ENCODE results near the gene MTA2. TPM values are rescaled to one million over a fixed set of nuclear protein-coding genes. Genes with fewer than 3 reads are reported as not detected.
"Not testable (repeated sequence)": the region's sequence is repeated elsewhere in the genome, so short reads cannot be mapped to it uniquely, and the experiment has no call there.

Gene MTA2
- 100 to 1,000 TPM; 142 to 198 TPM for total RNA-seq

DNA sequence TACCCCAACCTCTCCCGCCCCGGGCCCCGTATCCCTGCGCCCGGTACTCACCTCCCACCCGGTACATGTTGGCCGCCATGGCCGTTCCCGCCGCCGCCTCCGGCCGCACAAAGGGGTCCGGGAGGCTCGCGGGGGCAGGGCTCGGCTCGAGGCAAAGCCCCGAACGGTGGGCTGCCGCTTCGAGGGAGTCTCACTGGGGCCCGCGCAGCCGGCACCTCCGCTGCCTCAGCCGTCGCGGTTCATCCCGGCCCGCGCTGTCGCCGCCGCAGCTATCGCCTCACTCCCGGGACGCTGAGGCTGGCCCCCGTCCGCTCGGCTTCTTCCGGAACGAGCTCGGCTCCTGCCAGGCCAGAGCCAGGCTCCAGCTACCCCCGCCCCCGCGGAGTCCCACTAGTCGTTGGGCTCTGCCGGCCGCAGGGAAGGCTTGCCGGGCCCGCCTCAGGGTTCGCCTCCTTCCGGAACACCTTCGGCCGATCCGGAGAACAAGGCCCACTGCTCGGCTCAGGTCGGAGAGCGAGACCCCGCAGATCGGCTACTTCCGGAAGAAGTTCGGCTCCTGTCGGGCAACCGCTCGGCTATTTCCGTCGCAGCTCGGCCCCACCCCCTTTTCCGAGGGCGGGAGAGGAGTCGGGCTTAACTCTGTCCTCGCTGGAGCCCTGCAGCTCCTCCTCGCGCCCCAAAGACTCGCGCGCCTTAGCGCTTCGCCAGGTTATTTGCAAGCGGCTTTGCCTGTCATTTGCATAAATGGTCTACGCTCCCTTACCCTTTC, at the start of gene MTA2:
Gene MTA2, minus strand, starts transcription at position 494 of the 769 bp plus-strand sequence. Its CDS starts 415 bp downstream, at position 79.
- H3K4me1 Mint-ChIP-seq, result peaks cover 37% of the 10 kb centered on the region
- no peaks in the 10 kb centered on the region for H3K27me3 Mint-ChIP-seq
- peak within 1 kb of the TSS; percentile 90 for H3K4me3 Mint-ChIP-seq
- H3K9me3 Mint-ChIP-seq, result no peaks in the 10 kb centered on the region
- peaks cover 91% of the 10 kb centered on the region for H3K36me3 Mint-ChIP-seq (ENCODE audit: low read depth)
- ATAC-seq (replicated peaks), result peak; percentile 82
- H3K27ac Mint-ChIP-seq, result peak within 1 kb of the TSS; percentile 86

DNA sequence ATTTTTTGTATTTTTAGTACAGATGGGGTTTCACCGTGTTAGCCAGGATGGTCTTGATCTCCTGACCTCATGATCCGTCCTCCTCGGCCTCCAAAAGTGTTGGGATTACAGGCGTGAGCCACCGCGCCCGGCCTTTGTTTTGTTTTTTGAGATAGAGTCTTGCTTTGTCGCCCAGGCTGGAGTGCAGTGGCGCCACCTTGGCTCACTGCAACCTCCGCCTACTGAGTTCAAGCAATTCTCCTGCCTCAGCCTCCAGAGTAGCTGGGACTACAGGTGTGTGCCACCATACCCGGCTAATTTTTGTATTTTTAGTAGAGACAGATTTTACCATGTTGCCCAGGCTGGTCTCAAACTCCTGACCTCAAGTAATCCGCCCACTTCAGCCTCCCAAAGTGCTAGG, 48.6 kb upstream of the MTA2 start:
- Mint-ChIP-seq H3K36me3 (ENCODE audit: low read depth) (peaks cover 36% of the 10 kb centered on the region), H3K4me1 (peaks cover 11% of the 10 kb centered on the region)
- H3K27me3 Mint-ChIP-seq; H3K27ac Mint-ChIP-seq; ATAC-seq (replicated peaks); H3K9me3 Mint-ChIP-seq; H3K4me3 Mint-ChIP-seq: not testable (repeated sequence)

DNA sequence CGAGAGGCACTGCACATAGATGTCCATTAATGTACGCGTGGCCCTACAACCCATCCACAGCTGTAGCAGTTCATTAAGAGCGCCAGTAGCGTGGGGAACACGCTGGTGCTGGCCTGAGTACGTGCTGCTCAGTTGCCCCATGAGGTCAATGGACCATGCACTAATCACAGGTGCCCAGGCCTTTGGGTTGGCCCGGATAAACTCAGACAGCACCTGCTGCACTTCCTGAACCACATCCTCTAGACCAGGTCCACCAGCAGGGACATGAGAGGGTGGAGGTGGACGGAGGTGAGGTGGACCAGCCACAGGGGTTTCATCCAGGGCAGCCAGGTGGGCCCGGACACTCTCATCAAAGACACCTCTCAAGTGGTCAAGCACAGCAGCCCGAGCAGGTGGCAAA, 47.8 kb upstream of the MTA2 start:
- Mint-ChIP-seq H3K36me3 (ENCODE audit: low read depth) (peaks cover 44% of the 10 kb centered on the region), H3K4me3 (no peak overlapping the region), H3K27me3 (no peaks in the 10 kb centered on the region)

DNA sequence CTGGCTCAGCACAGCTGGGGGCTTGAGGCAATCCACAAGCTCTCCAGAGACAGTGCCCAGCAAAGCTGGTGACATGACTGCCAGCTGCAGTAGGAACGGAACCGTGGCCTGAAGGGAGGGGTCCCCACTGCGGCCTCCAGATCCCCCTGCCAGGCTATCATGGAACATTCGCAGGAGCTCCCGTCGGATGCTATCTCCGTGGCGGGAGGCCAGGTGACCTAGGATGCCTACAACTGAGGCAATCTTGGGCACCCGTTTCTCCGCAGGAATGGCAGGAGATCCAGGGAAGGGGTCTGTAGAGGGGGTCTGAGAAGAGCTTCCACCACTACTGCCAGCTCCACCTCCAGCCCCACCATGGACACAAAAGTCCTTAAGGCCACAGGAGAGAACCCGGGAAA, 47.3 kb upstream of the MTA2 start:
- ATAC-seq (replicated peaks), result no peak
- H3K36me3 Mint-ChIP-seq (ENCODE audit: low read depth), result peaks cover 49% of the 10 kb centered on the region
- H3K9me3 Mint-ChIP-seq, result no peaks in the 10 kb centered on the region

More for the DNA sequence above, 47.8 kb upstream of the MTA2 start:
- ATAC-seq (replicated peaks), result no peak
- H3K4me1 Mint-ChIP-seq, result peaks cover 11% of the 10 kb centered on the region
- no peak overlapping the region for H3K27ac Mint-ChIP-seq
- H3K9me3 Mint-ChIP-seq, result no peaks in the 10 kb centered on the region

DNA sequence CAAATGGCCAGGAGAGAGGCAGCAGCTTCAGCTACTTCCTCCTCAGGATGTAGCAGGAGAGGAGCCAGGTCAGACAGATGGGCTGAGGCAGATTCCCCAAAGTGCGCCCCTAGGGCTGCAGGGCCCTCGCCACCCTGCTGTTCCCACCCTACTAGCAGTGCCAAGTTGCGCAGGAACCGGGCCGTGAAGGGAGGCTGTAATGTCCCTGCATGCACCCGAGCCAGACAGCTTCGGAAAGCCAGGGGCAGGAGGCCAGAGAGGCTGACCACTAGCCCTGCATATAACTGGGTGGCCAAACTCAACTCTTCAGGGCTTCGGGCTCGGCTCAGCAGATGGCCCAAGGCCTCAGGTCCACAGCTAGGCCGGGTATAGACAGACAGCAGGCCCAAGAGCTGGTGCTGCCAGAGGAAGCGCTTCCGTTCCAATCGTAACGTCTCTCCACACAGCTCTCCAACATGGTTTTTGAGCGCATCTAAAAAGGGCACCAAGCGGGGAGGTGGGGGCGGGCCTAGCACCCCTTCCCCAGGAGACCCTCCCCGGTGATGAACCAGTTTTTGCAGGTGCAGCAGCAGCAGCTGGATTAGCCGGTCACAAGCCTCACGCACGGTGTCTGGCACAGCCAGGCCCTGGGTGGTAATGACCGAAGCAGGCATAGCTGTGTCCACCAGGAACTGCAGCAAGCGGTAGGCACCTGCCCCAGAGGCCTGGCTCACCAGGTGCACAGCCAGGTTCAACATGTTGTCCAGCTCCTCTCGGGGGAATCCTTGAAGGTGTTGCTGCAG, 46.7 kb upstream of the MTA2 start:
- Mint-ChIP-seq H3K27ac (no peak overlapping the region), H3K36me3 (ENCODE audit: low read depth) (peaks cover 51% of the 10 kb centered on the region), H3K4me1 (peaks cover 7% of the 10 kb centered on the region), H3K4me3 (no peak overlapping the region), H3K9me3 (no peaks in the 10 kb centered on the region), H3K27me3 (no peaks in the 10 kb centered on the region)
- ATAC-seq (replicated peaks), result no peak

More for the DNA sequence above, 47.3 kb upstream of the MTA2 start:
- H3K27me3 Mint-ChIP-seq, result no peaks in the 10 kb centered on the region
- no peak overlapping the region for H3K27ac Mint-ChIP-seq
- H3K4me3 Mint-ChIP-seq, result no peak overlapping the region
- peaks cover 11% of the 10 kb centered on the region for H3K4me1 Mint-ChIP-seq

DNA sequence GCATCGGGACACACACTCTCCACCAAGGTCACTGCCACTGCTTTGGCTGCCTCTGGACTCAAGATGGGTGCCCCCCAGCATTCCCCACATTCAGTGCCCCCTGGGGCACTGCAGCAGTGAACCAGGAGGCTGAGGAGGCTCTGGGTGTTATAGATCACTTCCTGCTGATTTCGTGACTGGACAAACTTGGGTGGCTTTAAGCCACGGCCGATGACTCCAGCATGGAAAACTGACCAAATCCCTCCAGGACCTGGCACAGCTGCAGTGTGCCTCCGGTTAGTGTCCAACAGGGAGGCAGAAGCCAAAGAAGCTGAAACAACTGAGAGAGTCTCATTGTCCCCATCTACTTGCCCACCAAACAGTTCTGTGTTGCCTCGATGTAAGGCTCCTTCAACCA, 45.9 kb upstream of the MTA2 start:
- peaks cover 6% of the 10 kb centered on the region for H3K4me1 Mint-ChIP-seq
- no peak overlapping the region for H3K27ac Mint-ChIP-seq
- no peak for ATAC-seq (replicated peaks)
- H3K27me3 Mint-ChIP-seq, result no peaks in the 10 kb centered on the region
- H3K9me3 Mint-ChIP-seq, result no peaks in the 10 kb centered on the region
- peak overlapping the region; percentile 100 for H3K4me3 Mint-ChIP-seq
- H3K36me3 Mint-ChIP-seq (ENCODE audit: low read depth), result peaks cover 57% of the 10 kb centered on the region

DNA sequence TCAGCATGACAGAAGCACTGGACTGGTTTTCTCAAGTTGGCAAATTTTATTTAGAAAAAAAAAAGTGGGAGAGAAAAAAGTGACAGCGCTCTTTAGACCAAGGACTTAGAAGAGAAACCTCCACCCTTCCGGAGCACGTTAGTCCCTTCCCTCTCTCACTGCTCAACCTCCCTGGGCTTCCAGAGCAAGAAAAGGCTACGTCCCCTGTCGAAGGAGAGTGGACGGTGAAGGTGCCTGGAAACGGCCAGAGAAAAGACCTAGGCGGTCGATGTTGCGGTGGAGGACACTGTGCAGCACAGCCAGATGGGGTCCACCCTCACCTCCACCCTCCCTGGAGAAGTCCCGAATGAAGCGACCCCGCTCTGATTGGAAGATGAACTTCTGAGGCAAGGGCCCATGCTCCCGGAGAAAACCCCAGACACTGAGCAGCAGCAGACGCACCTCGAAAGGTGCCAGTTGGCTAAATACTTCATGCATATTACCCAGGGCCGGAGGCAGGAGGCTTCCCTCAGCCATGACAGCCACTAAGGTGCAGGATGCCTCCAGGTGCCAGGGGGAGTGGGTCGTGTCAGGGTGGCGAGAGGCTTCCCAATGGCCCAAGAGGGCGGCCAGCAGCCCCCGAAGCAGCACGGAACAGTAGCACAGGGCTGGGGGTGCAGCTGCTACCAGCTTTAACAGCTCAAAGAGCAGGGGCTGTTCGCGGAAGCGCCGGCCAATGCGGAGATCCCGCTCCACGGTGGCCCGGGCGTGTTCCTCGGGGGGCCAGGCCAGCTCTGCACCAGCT, 45.4 kb upstream of the MTA2 start:
- ATAC-seq (replicated peaks), result no peak
- Mint-ChIP-seq H3K36me3 (ENCODE audit: low read depth) (peaks cover 54% of the 10 kb centered on the region), H3K27ac (peak overlapping the region; percentile 97), H3K9me3 (no peaks in the 10 kb centered on the region), H3K4me3 (peak overlapping the region; percentile 100), H3K27me3 (no peaks in the 10 kb centered on the region), H3K4me1 (no peaks in the 10 kb centered on the region)

DNA sequence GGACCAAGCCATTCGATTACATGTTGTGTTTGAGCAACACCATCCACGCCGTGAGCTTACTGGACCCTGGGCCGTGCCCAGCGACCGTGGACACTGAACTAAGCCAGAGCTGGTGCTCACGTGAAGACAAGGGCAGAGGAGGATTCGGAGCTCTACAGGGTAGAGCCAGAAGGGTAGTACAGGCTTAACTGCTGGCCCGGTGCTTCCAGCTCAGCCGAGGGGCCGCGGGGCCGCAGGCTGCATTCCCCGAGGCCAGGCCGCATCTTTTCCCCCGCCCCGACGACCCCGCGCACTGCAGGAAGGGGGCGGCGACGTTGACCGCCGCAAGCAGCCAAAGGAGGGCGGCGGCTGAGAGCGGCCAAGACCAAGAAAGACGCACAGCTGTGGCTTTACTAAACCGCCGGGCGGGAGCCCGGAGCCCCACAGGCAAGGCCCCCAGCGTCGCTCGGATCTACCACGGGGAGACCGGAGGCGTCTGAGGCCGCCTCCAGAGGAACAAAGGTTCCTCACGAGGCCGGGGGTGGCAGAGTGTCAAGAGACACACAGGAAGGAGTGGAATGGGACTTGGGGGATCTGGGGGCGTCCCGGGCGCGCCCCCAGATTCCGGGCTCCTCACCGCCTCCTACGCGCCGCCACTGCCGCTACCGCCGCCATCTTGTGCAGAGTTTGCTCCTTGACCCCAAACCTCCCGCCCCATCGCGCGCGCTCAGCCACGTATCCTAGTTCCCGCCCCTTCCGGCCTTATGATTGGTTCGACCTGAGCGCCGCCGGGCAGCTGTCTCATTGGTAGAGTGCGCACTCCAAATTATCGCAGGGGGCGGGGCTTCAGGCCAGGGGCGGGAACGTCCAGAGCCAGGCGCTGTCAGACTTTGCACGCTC, 44.5 kb upstream of the MTA2 start, which contains the start of gene GANAB:
Gene GANAB, minus strand, starts transcription at position 668 of the 879 bp plus-strand sequence. Its CDS starts 14 bp downstream, at position 654.
- ATAC-seq (replicated peaks), result peak; percentile 99
- Mint-ChIP-seq H3K27me3 (no peaks in the 10 kb centered on the region), H3K36me3 (ENCODE audit: low read depth) (peaks cover 54% of the 10 kb centered on the region), H3K9me3 (no peaks in the 10 kb centered on the region), H3K4me1 (no peaks in the 10 kb centered on the region), H3K4me3 (peak within 1 kb of the TSS; percentile 100), H3K27ac (peak within 1 kb of the TSS; percentile 97)

DNA sequence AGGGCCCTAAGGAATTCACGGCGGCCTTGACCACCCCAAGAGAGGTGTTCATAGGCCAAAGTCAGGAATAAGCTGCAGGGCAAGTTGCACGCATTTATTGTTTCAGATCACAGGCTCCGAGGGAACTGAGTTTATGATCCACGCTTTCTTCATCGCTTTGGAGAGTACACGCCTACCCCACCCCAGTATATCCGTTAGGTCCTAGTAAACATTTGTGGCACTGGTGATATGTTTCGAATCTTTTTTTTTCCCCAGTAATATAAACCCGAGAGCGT, 43.9 kb upstream of the MTA2 start:
- Mint-ChIP-seq H3K9me3 (no peaks in the 10 kb centered on the region), H3K27me3 (no peaks in the 10 kb centered on the region), H3K27ac (peak overlapping the region; percentile 97), H3K4me3 (peak overlapping the region; percentile 100), H3K4me1 (peaks cover 5% of the 10 kb centered on the region), H3K36me3 (ENCODE audit: low read depth) (peaks cover 59% of the 10 kb centered on the region)
- peak; percentile 1 for ATAC-seq (replicated peaks)

DNA sequence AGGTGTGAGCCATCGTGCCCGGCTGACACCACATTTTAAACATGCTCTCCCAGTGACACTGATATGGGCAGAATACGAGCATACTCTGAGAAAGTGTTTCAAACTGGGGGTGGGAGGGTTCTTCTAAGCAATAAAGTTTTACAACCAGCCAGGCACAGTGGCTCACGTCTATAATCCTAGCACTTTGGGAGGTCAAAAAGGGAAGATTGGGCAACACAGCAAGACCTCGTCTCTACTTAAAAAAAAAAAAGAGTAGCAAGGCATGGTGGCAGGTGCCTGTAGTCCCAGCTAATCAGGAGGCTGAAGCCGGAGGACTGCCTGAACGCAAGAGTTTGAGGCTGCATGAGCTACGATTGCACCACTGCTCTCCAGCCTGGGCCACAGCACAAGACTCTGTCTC, 42.6 kb upstream of the MTA2 start:
- H3K27me3 Mint-ChIP-seq, result no peaks in the 10 kb centered on the region
- peak overlapping the region; percentile 100 for H3K4me3 Mint-ChIP-seq
- H3K9me3 Mint-ChIP-seq, result no peaks in the 10 kb centered on the region
- H3K36me3 Mint-ChIP-seq (ENCODE audit: low read depth), result peaks cover 63% of the 10 kb centered on the region
- ATAC-seq (replicated peaks), result no peak
- no peak overlapping the region for H3K27ac Mint-ChIP-seq
- H3K4me1 Mint-ChIP-seq, result peaks cover 11% of the 10 kb centered on the region

DNA sequence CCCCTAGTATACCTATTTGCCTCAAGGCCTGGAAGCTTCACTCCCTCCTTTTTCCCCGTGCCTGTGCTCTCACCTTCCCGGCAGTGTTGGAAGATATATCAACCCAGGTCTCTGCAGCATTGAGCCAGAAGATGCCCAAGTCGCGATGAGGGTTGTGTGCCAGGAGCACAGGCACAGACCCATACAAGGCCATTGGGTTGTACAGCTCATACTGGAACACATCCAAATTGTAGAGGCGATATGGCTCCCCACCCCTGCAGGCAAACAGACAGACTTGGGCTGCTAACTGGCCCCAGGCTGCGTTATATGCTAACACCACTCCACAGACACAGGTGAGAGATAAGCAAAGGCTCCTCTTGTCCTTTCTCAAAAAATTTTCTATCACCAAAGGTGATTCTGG, 30.8 kb upstream of the MTA2 start:
- H3K4me1 Mint-ChIP-seq, result peaks cover 5% of the 10 kb centered on the region
- no peaks in the 10 kb centered on the region for H3K27me3 Mint-ChIP-seq
- no peak for ATAC-seq (replicated peaks)
- peaks cover 100% of the 10 kb centered on the region for H3K36me3 Mint-ChIP-seq (ENCODE audit: low read depth)
- no peaks in the 10 kb centered on the region for H3K9me3 Mint-ChIP-seq
- H3K4me3 Mint-ChIP-seq, result no peak overlapping the region
- peak overlapping the region; percentile 57 for H3K27ac Mint-ChIP-seq

DNA sequence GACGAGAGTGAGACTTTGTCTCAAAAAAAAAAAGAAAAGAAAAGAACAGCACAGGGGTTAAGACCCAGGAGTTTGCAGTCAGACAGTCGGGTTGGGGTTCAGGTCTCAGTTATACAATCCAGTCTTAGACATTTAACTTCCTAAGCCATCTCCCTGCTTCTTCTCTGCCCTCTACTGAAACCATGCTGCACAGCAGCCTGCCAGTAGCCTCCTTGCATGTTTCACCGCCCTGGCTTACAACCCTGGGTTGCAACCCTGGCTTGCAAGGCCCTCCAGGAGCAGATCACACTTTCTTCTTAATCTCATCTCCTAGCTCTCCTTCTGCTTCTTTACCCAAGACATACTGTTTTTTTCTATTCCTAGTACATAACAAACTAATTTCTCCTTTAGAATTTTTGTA, 26.0 kb upstream of the MTA2 start:
- Mint-ChIP-seq H3K27me3 (no peaks in the 10 kb centered on the region), H3K4me1 (no peaks in the 10 kb centered on the region), H3K4me3 (no peak overlapping the region), H3K9me3 (no peaks in the 10 kb centered on the region), H3K27ac (no peak overlapping the region), H3K36me3 (ENCODE audit: low read depth) (peaks cover 84% of the 10 kb centered on the region)
- no peak for ATAC-seq (replicated peaks)

DNA sequence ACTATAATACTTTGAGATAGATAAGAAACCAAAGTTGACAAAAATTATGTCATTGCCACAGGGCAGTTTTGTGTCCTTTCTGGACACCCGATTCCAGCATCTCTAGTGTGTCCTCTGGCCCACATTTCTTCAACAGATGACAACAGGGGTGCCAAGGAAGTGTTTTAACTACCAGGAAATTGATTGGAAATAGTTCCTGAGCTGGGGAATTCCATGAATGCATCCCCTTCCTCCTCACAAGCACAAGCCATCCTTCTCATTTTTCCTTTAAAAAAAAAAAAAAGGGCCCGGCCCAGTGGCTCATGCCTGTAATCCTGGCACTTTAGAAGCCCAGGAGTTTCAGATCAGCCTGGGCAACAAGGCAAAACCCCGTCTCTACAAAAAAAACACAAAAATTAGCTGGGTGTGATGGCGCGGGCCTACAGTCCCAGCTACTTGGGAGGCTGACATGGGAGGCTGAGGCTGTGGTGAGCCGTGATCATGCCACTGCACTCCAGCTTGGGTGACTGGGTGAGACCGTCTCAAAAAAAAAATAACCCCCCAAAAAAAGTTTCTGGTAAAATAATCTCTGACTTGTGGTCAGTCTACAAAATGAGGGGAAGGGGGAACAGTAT, 20.9 kb upstream of the MTA2 start:
- peaks cover 80% of the 10 kb centered on the region for H3K36me3 Mint-ChIP-seq (ENCODE audit: low read depth)
- H3K4me3 Mint-ChIP-seq, result peak overlapping the region; percentile 97
- H3K27me3 Mint-ChIP-seq, result no peaks in the 10 kb centered on the region
- H3K9me3 Mint-ChIP-seq, result no peaks in the 10 kb centered on the region
- H3K4me1 Mint-ChIP-seq, result no peaks in the 10 kb centered on the region
- peak overlapping the region; percentile 91 for H3K27ac Mint-ChIP-seq
- no peak for ATAC-seq (replicated peaks)
